Smooth muscle cell (in vitro differentiated cells): Measurements from ENCODE around the gene SLC47A2. TPM values are rescaled to one million over a fixed set of nuclear protein-coding genes. Genes with fewer than 3 reads are reported as not detected.

ENCODE experiments used
- DNase-seq: peaks from one replicate; lab custom pipeline; 2025; ENCODE audit not compliant: unreplicated experiment; lab: John Stamatoyannopoulos, UW
- H2AFZ ChIP-seq: fragments of 200-600 bp; sonication (generic); 2 replicates; pipeline ENCODE4 v1.6.0; 2016; ENCODE audit warnings: antibody characterized with exemption, low read depth, mild to moderate bottlenecking
- H3F3A ChIP-seq: fragments of 200-600 bp; sonication (generic); 2 replicates; pipeline ENCODE4 v1.6.0; 2017; ENCODE audit warnings: antibody characterized with exemption, low read depth
- H3K27ac ChIP-seq: fragments of 200-600 bp; sonication (generic); 2 replicates; pipeline ENCODE4 v1.5.1; 2016; ENCODE audit warnings: low read depth, mild to moderate bottlenecking
- H3K27me3 ChIP-seq: fragments of 200-600 bp; sonication (generic); 2 replicates; pipeline ENCODE4 v1.6.1; 2016; ENCODE audit warnings: low read depth, mild to moderate bottlenecking
- H3K36me3 ChIP-seq: fragments of 200-600 bp; sonication (generic); 2 replicates; pipeline ENCODE4 v1.5.1; 2016; ENCODE audit warnings: low read depth
- H3K4me1 ChIP-seq: fragments of 200-600 bp; sonication (generic); 2 replicates; pipeline ENCODE4 v1.5.1; 2016; ENCODE audit warnings: low read depth
- H3K4me2 ChIP-seq: fragments of 200-600 bp; sonication (generic); 2 replicates; pipeline ENCODE4 v1.6.0; 2016; ENCODE audit warnings: mild to moderate bottlenecking
- H3K4me3 ChIP-seq: fragments of 200-600 bp; sonication (generic); 2 replicates; pipeline ENCODE4 v1.5.1; 2016; ENCODE audit warnings: mild to moderate bottlenecking
- H3K79me2 ChIP-seq: fragments of 200-600 bp; sonication (generic); 2 replicates; pipeline ENCODE4 v1.6.0; 2016; ENCODE audit warnings: low read depth, mild to moderate bottlenecking
- H3K9ac ChIP-seq: fragments of 200-600 bp; sonication (generic); 2 replicates; pipeline ENCODE4 v1.6.0; 2016; ENCODE audit warnings: low read depth
- H3K9me3 ChIP-seq: fragments of 200-600 bp; sonication (generic); replicated peaks from 2 replicates; pipeline ENCODE4 v1.5.1; 2016; ENCODE audit warnings: low read depth
- H4K20me1 ChIP-seq: fragments of 200-600 bp; sonication (generic); 2 replicates; pipeline ENCODE4 v1.6.0; 2016; ENCODE audit warnings: low read depth
- WGBS: methylation state at CpG from one replicate; pipeline ENCODE4 v1.1.7; 2016; ENCODE audit warnings: low lambda C conversion rate; 5-methylcytosine and 5-hydroxymethylcytosine counted together
- polyA plus RNA-seq: library from polyadenylated mRNA; unstranded; fragments of >200 nt; fragmentation: Nextera tagmentation; extraction: Ambion mirVana; gene quantifications from 2 replicates; pipeline ENCODE4 v1.2.1, GENCODE V29; 2016
- total RNA-seq: library from RNA; depleted of rRNA; stranded (reverse); fragments of >200 nt; gene quantifications from 2 replicates; pipeline ENCODE4 v1.2.3, GENCODE V29; 2014
- TF ChIP-seq, protein P1 (sequence below): fragments of 200-600 bp; sonication (generic); IDR thresholded peaks from 2 replicates; pipeline ENCODE4 v1.5.1; 2017; ENCODE audit warnings: borderline replicate concordance, mild to moderate bottlenecking, antibody characterized with exemption; ENCODE audit not compliant: insufficient read depth, poor library complexity, severe bottlenecking

The SLC47A2 gene
- total and polyA plus RNA-seq, 2 experiments from 2014 or later, result not detected

DNA sequence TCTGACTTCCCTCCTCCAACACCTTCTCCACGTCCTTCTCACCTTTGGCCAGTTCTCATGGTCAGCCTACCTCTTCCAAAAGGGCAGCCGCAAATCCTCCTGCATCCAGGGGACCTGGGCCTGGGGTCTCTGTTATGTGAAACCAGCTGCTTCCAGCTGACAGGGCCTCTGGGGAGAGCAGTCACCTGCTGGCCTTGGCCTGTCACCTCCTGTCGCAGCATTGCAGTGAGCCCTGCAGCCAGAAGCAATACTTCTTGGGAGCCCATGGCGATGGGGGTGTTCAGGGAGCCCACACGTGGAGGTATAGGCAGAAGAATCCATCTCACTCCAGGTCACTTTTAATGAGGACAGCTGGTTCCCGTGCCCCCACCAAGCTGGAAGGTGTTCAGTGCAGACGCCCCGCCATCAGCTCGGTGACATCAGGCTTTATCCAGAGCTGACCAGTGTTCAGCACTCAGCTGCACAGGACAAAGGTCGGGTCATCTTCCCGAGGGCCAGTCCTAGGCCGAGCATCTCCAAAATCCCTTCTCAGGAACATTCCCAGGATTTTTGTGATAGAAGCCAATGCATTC is 1.7 kb upstream of the SLC47A2 start:
- Histone ChIP-seq H3K27me3 (no peaks in the 10 kb centered on the region), H2AFZ (no peak overlapping the region), H3F3A (no peaks in the 10 kb centered on the region), H3K79me2 (no peaks in the 10 kb centered on the region), H4K20me1 (no peaks in the 10 kb centered on the region), H3K9ac (no peak overlapping the region), H3K36me3 (no peaks in the 10 kb centered on the region), H3K27ac (no peak overlapping the region), H3K4me3 (no peak overlapping the region), H3K4me2 (no peak overlapping the region), H3K9me3 (no peaks in the 10 kb centered on the region), H3K4me1 (peaks cover 5% of the 10 kb centered on the region)
- no peak for DNase-seq
- WGBS, result 87% methylated on average over 12 of the region's 12 CpGs
- TF ChIP-seq, protein P1, sequence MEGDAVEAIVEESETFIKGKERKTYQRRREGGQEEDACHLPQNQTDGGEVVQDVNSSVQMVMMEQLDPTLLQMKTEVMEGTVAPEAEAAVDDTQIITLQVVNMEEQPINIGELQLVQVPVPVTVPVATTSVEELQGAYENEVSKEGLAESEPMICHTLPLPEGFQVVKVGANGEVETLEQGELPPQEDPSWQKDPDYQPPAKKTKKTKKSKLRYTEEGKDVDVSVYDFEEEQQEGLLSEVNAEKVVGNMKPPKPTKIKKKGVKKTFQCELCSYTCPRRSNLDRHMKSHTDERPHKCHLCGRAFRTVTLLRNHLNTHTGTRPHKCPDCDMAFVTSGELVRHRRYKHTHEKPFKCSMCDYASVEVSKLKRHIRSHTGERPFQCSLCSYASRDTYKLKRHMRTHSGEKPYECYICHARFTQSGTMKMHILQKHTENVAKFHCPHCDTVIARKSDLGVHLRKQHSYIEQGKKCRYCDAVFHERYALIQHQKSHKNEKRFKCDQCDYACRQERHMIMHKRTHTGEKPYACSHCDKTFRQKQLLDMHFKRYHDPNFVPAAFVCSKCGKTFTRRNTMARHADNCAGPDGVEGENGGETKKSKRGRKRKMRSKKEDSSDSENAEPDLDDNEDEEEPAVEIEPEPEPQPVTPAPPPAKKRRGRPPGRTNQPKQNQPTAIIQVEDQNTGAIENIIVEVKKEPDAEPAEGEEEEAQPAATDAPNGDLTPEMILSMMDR, result no peak

GRCh38 chr17:19717411-19717908 is 1.1 kb upstream of the SLC47A2 start:
- no peak overlapping the region for H2AFZ ChIP-seq
- TF ChIP-seq, protein P1, result no peak
- H3K27me3 ChIP-seq, result no peaks in the 10 kb centered on the region
- no peaks in the 10 kb centered on the region for H3K36me3 ChIP-seq
- peaks cover 5% of the 10 kb centered on the region for H3K4me1 ChIP-seq
- no peaks in the 10 kb centered on the region for H3K79me2 ChIP-seq
- H3K9me3 ChIP-seq, result no peaks in the 10 kb centered on the region
- no peaks in the 10 kb centered on the region for H3F3A ChIP-seq
- H4K20me1 ChIP-seq, result no peaks in the 10 kb centered on the region
- no peak overlapping the region for H3K27ac ChIP-seq
- WGBS, result 93% methylated on average over 9 of the region's 10 CpGs
- no peak overlapping the region for H3K9ac ChIP-seq
- H3K4me3 ChIP-seq, result no peak overlapping the region
- H3K4me2 ChIP-seq, result no peak overlapping the region
- DNase-seq, result no peak

GRCh38 chr17:19717031-19717360 is 612 bp upstream of the SLC47A2 start:
- no peaks in the 10 kb centered on the region for H4K20me1 ChIP-seq
- 94% methylated on average over 7 of the region's 7 CpGs for WGBS
- H3K27me3 ChIP-seq, result no peaks in the 10 kb centered on the region
- H3K4me1 ChIP-seq, result peaks cover 5% of the 10 kb centered on the region
- H3K4me2 ChIP-seq, result no peak overlapping the region
- TF ChIP-seq, protein P1, result no peak
- H3K36me3 ChIP-seq, result no peaks in the 10 kb centered on the region
- no peak for DNase-seq
- H2AFZ ChIP-seq, result no peak overlapping the region
- no peak overlapping the region for H3K9ac ChIP-seq
- H3K4me3 ChIP-seq, result no peak overlapping the region
- no peaks in the 10 kb centered on the region for H3F3A ChIP-seq
- H3K27ac ChIP-seq, result no peak overlapping the region
- H3K79me2 ChIP-seq, result no peaks in the 10 kb centered on the region
- no peaks in the 10 kb centered on the region for H3K9me3 ChIP-seq

DNA sequence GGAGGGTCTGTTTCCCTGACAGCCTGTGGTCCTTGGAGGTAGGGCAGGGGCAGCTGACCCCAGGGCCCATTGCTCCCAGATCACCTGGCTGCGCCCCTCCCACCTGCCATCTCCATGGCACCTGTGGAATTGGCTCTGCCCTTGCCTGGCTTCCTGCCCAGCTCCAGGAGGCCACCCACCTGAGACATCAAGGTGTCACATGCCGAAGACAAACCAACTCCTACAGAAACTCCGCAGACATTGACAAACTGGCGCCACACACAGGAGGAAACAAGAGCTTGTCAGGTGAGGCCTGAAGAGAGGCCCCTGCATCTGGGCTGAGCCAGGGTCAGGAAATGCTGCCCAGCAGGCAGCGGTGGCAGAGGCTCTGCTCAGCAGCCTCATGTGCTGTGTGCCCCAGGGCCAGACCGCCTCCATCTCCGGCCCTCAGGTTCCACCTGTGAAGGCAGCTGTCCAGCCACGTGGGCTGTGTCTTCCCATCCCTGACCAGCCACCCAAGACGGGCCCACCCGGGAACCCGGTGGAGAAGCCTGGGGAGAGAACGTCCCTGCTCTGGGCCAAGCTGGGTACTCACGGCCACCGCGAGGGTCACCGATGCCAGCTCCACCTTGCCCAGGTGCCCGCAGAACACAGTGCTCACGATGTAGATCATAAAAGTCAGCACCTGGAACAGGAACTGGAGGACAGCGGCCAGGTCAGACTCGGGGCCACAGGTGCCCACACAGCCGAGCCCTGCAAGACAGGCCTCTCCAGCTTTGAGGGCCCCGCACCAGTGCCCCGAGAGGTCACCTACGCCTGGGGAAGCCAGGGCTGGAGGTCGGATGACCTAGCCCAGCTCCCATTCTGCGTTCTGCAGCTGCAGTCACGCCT is 1.6 kb downstream of the SLC47A2 start:
- H2AFZ ChIP-seq, result no peak overlapping the region
- H4K20me1 ChIP-seq, result no peaks in the 10 kb centered on the region
- no peaks in the 10 kb centered on the region for H3F3A ChIP-seq
- no peak overlapping the region for H3K9ac ChIP-seq
- no peak overlapping the region for H3K4me2 ChIP-seq
- H3K4me1 ChIP-seq, result peaks cover 5% of the 10 kb centered on the region
- H3K36me3 ChIP-seq, result no peaks in the 10 kb centered on the region
- H3K79me2 ChIP-seq, result no peaks in the 10 kb centered on the region
- TF ChIP-seq, protein P1, result no peak
- H3K27ac ChIP-seq, result no peak overlapping the region
- H3K27me3 ChIP-seq, result no peaks in the 10 kb centered on the region
- H3K4me3 ChIP-seq, result no peak overlapping the region
- H3K9me3 ChIP-seq, result no peaks in the 10 kb centered on the region
- 96% methylated on average over 26 of the region's 27 CpGs for WGBS
- DNase-seq, result no peak
